Measurements from ENCODE around the gene CLEC5A.

- TF ChIP-seq CTCF (IDR thresholded peaks at IDR 0.05; ENCODE audit: low read depth, low read length) (no peak), MAX (IDR thresholded peaks at IDR 0.05; ENCODE audit: low read depth, low read length) (no peak)
Measured at GRCh38 chr7:141992688-141993087, 45.9 kb upstream of the CLEC5A start.

Measured in NB4 (cell line).